Mesothelial cell of epicardium (in vitro differentiated cells): ENCODE measurements around the gene DES. TPM values are rescaled to one million over a fixed set of nuclear protein-coding genes. Genes with fewer than 3 reads are reported as not detected.
"Not testable (repeated sequence)": the region's sequence is repeated elsewhere in the genome, so short reads cannot be mapped to it uniquely, and the experiment has no call there.

ENCODE experiments used
- DNase-seq, 2 experiments: peaks; one replicate each; pipeline ENCODE4 v3.0.0; 2021; ENCODE audit warnings: low spot score in 2 of 2; ENCODE audit not compliant: unreplicated experiment in 2 of 2
- H3K27ac Mint-ChIP-seq: 2 replicates; pipeline ENCODE4 v1.8.0; 2021; ENCODE audit warnings: mixed read lengths
- H3K27me3 Mint-ChIP-seq: 2 replicates; pipeline ENCODE4 v1.8.0; 2021; ENCODE audit warnings: low read depth, mixed read lengths
- H3K36me3 Mint-ChIP-seq: 2 replicates; pipeline ENCODE4 v1.8.0; 2021; ENCODE audit warnings: mixed read lengths
- H3K4me1 Mint-ChIP-seq: 2 replicates; pipeline ENCODE4 v1.8.0; 2021; ENCODE audit warnings: mixed read lengths
- H3K4me3 Mint-ChIP-seq: 2 replicates; pipeline ENCODE4 v1.8.0; 2021; ENCODE audit warnings: mild to moderate bottlenecking, moderate library complexity, mixed read lengths
- H3K9me3 Mint-ChIP-seq: 2 replicates; pipeline ENCODE4 v1.8.0; 2021; ENCODE audit warnings: mixed read lengths
- CTCF ChIP-seq: fragments of 200-600 bp; sonication (generic); IDR thresholded peaks from one replicate; pipeline ENCODE4 v1.5.0; 2021; ENCODE audit warnings: antibody characterized with exemption; ENCODE audit not compliant: unreplicated experiment
- total RNA-seq: library from RNA; stranded (reverse); gene quantifications from 3 replicates; pipeline ENCODE4 v1.2.1, GENCODE V29; 2021

DES gene
- total RNA-seq, 1 donor from 2014 or later = 33.0 TPM

- DNase-seq = peak; percentile 97
- Mint-ChIP-seq H3K27ac (peak within 1 kb of the TSS; percentile 95), H3K27me3 (no peaks in the 10 kb centered on the region), H3K9me3 (peaks cover 5% of the 10 kb centered on the region), H3K4me1 (peaks cover 12% of the 10 kb centered on the region), H3K36me3 (peaks cover 12% of the 10 kb centered on the region), H3K4me3 (peak within 1 kb of the TSS; percentile 88)
- TF ChIP-seq CTCF = no peak
Measured at GRCh38 chr2:219387306-219388120, 30.7 kb upstream of the DES start, which contains the start of gene DNPEP. TSS of gene DNPEP (minus strand) at chr2:219387912. CDS start at chr2:219387794, 118 bp downstream.

GRCh38 chr2:219388121-219388906 lies 29.9 kb upstream of the DES start:
- Mint-ChIP-seq H3K36me3 (peaks cover 9% of the 10 kb centered on the region), H3K27me3 (no peaks in the 10 kb centered on the region), H3K27ac (peak overlapping the region; percentile 77), H3K4me3 (peak overlapping the region; percentile 61), H3K4me1 (peaks cover 12% of the 10 kb centered on the region), H3K9me3 (peaks cover 5% of the 10 kb centered on the region)
- DNase-seq = peak; percentile 98 to 99
- peak; percentile 33 for TF ChIP-seq CTCF

- H3K27me3 Mint-ChIP-seq = no peaks in the 10 kb centered on the region
- no peak for TF ChIP-seq CTCF
- H3K4me1 Mint-ChIP-seq = peaks cover 12% of the 10 kb centered on the region
- no peak for DNase-seq
- peaks cover 5% of the 10 kb centered on the region for H3K9me3 Mint-ChIP-seq
- peak overlapping the region; percentile 77 for H3K27ac Mint-ChIP-seq
- peak overlapping the region; percentile 61 for H3K4me3 Mint-ChIP-seq
- peaks cover 4% of the 10 kb centered on the region for H3K36me3 Mint-ChIP-seq
Measured at GRCh38 chr2:219388907-219389156, 29.3 kb upstream of the DES start.

GRCh38 chr2:219392754-219393153 lies 25.4 kb upstream of the DES start:
- no peaks in the 10 kb centered on the region for H3K36me3 Mint-ChIP-seq
- H3K27me3 Mint-ChIP-seq = no peaks in the 10 kb centered on the region
- no peak for TF ChIP-seq CTCF
- no peak overlapping the region for H3K4me3 Mint-ChIP-seq
- no peak overlapping the region for H3K27ac Mint-ChIP-seq
- H3K9me3 Mint-ChIP-seq = peaks cover 5% of the 10 kb centered on the region
- peaks cover 5% of the 10 kb centered on the region for H3K4me1 Mint-ChIP-seq
- no peak for DNase-seq

GRCh38 chr2:219395056-219395455 lies 23.1 kb upstream of the DES start:
- H3K27ac Mint-ChIP-seq, H3K27me3 Mint-ChIP-seq, H3K4me3 Mint-ChIP-seq, H3K36me3 Mint-ChIP-seq, H3K4me1 Mint-ChIP-seq, DNase-seq, H3K9me3 Mint-ChIP-seq: not testable (repeated sequence)

GRCh38 chr2:219395609-219396008 lies 22.6 kb upstream of the DES start:
- Mint-ChIP-seq H3K4me3 (no peak overlapping the region), H3K36me3 (no peaks in the 10 kb centered on the region), H3K27me3 (no peaks in the 10 kb centered on the region), H3K27ac (no peak overlapping the region), H3K4me1 (peaks cover 15% of the 10 kb centered on the region), H3K9me3 (peaks cover 5% of the 10 kb centered on the region)
- no peak for TF ChIP-seq CTCF
- no peak for DNase-seq
